ENCODE results near the gene NOXO1.

Gene NOXO1

DNA sequence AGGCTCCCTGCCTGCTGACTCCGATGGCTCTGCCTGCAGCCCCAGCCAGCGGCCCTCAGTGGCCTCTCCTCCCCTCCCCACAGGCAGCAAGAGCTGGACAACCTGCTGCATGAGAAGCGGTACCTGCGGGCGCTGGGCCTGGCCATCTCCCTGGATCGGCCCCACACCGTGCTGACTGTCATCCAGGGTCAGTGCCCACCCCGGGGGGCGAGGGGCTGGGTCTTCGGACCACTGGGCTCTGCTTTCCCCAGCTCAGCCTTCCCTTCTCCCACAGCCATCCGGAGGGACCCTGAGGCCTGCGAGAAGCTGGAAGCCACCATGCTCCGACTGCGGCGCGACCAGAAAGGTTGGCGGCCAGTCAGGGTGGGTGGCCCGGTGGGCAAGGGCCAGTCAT lies 3.4 kb downstream of the NOXO1 start:
- no peak overlapping the region for H3K4me3 ChIP-seq (ENCODE audit: low read depth, low read length)
- TF ChIP-seq, protein P1, sequence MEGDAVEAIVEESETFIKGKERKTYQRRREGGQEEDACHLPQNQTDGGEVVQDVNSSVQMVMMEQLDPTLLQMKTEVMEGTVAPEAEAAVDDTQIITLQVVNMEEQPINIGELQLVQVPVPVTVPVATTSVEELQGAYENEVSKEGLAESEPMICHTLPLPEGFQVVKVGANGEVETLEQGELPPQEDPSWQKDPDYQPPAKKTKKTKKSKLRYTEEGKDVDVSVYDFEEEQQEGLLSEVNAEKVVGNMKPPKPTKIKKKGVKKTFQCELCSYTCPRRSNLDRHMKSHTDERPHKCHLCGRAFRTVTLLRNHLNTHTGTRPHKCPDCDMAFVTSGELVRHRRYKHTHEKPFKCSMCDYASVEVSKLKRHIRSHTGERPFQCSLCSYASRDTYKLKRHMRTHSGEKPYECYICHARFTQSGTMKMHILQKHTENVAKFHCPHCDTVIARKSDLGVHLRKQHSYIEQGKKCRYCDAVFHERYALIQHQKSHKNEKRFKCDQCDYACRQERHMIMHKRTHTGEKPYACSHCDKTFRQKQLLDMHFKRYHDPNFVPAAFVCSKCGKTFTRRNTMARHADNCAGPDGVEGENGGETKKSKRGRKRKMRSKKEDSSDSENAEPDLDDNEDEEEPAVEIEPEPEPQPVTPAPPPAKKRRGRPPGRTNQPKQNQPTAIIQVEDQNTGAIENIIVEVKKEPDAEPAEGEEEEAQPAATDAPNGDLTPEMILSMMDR (IDR thresholded peaks at IDR 0.05; ENCODE audit: control insufficient read depth, extremely low read depth, insufficient read depth), result no peak
- no peak for DNase-seq (ENCODE audit: low read depth)

DNA sequence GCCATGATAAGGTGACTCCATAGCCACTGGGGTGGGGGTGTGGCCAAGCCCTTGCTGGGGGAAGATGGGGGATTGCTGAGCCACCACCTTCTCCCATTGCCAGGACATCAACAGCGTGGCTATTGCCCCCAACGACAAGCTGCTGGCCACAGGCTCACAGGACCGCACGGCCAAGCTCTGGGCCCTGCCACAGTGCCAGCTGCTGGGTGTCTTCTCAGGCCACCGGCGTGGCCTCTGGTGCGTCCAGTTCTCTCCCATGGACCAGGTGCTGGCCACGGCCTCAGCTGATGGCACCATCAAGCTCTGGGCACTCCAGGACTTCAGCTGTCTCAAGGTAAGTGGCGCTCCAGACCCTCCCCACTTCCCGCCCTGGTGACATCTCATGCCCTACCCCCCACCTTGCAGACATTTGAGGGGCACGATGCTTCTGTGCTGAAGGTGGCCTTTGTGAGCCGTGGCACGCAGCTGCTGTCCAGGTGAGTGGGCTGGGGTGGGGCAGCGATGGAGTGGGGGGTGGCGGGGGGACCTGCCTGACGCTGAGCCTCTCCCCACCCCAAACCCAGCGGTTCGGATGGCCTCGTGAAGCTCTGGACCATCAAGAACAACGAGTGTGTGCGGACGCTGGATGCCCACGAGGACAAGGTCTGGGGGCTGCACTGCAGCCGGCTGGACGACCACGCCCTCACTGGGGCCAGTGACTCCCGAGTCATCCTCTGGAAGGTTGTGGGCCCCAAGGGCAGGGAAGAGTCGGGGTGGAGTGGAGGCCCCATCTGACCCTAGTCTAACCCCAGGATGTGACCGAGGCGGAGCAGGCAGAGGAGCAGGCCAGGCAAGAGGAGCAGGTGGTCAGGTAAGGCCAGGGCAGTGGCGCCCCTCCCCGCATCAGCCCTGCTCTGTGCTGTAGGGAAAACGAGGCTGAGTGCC lies 4.1 kb downstream of the NOXO1 start:
- TF ChIP-seq, protein P1 (IDR thresholded peaks at IDR 0.05; ENCODE audit: control insufficient read depth, extremely low read depth, insufficient read depth), result no peak
- DNase-seq (ENCODE audit: low read depth), result no peak
- H3K4me3 ChIP-seq (ENCODE audit: low read depth, low read length), result no peak overlapping the region

DNA sequence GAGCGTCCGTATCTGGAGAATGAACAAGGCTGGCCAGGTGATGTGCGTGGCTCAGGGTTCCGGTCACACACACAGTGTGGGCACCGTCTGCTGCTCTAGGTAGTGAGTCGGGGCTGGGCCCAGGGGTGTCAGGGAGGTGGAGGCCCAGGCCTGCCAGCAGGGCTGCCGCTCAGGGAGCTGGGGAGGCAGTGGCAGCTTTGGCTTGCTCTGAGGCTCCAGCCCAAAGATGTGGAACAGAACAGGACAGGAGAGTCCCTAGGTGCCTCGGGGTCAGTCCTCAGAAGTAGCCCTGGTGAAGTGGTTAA lies 5.1 kb downstream of the NOXO1 start:
- no peak for DNase-seq (ENCODE audit: low read depth)
- no peak overlapping the region for H3K4me3 ChIP-seq (ENCODE audit: low read depth, low read length)
- TF ChIP-seq, protein P1 (IDR thresholded peaks at IDR 0.05; ENCODE audit: control insufficient read depth, extremely low read depth, insufficient read depth), result no peak

DNA sequence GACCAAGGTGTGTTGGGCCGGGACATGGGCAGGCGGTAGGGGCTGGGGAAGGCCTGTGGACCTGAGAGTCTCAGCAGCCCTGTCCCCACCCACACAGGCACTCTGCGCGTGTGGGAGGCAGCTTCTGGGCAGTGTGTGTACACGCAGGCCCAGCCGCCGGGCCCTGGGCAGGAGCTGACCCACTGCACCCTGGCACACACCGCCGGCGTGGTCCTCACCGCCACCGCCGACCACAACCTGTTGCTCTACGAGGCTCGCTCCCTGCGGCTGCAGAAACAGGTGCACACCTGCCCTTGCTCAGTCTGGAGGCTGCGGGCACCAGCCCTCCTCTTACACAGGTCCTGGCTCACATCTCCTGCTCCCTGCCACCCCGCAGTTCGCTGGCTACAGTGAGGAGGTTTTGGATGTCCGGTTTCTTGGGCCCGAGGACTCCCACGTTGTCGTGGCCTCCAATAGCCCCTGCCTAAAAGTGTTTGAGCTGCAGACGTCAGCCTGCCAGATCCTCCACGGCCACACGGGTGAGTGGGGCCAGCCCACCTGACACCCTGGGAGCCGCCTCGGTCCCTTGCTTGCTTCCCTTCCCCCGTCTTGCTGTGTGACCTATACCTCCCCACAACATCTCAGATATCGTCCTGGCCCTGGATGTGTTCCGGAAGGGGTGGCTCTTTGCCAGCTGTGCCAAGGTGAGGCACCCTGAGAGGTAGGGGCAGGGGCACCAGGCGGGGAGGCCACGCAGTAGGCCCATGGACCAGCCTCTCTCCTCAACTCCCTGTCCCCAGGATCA lies 5.6 kb downstream of the NOXO1 start:
- DNase-seq (ENCODE audit: low read depth), result no peak
- H3K4me3 ChIP-seq (ENCODE audit: low read depth, low read length), result no peak overlapping the region
- TF ChIP-seq, protein P1 (IDR thresholded peaks at IDR 0.05; ENCODE audit: control insufficient read depth, extremely low read depth, insufficient read depth), result no peak

DNA sequence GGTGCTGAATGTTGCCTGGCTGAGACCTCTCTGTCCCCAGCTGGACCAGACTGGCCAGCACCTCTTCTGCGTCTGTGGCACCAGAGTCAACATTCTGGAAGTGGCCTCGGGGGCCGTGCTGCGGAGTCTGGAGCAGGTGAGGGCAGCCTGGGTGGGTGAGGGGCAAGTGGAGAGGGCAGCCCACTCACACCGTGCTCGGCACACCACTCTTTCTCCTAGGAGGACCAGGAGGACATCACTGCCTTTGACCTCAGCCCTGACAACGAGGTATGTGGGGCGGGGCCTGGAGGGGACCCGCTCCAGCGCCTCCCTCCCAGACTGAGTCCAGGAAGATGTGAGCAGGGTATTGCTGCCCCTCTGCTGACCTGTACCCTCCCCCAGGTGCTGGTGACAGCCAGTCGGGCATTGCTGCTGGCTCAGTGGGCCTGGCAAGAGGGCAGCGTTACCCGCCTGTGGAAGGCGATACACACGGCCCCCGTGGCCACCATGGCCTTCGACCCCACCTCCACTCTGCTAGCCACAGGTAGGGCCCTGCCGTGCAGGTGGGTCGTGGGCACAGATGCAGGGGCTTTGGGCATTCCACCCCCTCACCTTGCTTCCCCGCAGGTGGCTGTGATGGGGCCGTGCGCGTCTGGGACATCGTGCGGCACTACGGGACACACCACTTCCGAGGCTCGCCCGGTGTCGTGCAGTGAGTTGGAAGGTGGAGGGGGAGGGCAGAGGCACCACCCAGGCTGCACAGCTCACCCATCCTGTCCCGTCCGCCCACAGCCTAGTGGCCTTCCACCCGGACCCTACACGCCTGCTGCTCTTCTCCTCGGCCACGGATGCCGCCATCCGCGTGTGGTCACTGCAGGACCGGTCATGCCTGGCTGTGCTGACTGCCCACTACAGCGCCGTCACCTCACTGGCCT lies 6.9 kb downstream of the NOXO1 start:
- no peak for DNase-seq (ENCODE audit: low read depth)
- no peak overlapping the region for H3K4me3 ChIP-seq (ENCODE audit: low read depth, low read length)
- TF ChIP-seq, protein P1 (IDR thresholded peaks at IDR 0.05; ENCODE audit: control insufficient read depth, extremely low read depth, insufficient read depth), result no peak

DNA sequence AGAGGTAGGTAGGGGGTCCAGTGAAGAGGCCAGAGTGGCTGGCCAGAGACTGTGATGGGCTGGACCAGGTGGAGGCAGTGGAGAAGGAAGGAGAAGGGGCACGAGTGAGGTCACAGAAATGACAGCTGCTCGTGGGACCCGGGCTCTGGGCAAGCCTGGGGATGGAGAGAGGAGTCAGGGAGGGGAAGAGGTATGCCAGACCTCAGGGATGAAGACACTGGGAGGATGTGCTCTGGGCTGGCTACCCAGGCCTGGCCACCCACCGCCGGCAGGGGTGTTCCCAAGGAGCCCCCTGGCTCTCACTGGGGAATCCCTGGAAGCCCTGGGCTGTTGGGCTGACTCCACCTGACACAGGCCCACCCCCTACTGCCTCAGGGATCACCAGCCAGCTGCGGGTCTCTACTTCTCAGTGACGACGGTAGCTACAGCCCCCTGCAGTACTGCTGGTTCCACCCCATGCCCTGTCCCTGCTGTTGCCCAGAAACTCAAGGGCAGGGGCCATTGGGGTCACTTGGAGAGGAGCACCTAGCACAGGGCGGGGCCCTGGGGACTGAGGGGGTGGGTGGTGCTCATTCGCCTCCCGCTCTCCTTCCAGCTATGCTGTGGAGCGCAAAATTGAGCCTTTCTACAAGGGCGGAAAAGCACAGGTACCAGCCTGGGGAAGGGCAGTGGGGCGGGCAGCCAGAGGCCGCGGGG lies 7.7 kb downstream of the NOXO1 start:
- no peak for DNase-seq (ENCODE audit: low read depth)
- peak overlapping the region; percentile 95 for H3K4me3 ChIP-seq (ENCODE audit: low read depth, low read length)
- TF ChIP-seq, protein P1 (IDR thresholded peaks at IDR 0.05; ENCODE audit: control insufficient read depth, extremely low read depth, insufficient read depth), result no peak
